Mesendoderm (in vitro differentiated cells): Measurements from ENCODE around the gene ADAM12.
"Not testable (repeated sequence)": the region's sequence is repeated elsewhere in the genome, so short reads cannot be mapped to it uniquely, and the experiment has no call there.

ENCODE experiments used
- DNase-seq: peaks from one replicate; pipeline ENCODE4 v3.0.0; 2013
- H2AK5ac ChIP-seq: 2 replicates; pipeline ENCODE4 v1.6.1; 2013; ENCODE audit warnings: low read length, inconsistent platforms
- H2BK120ac ChIP-seq: 2 replicates; pipeline ENCODE4 v1.6.1; 2013; ENCODE audit warnings: low read depth, mild to moderate bottlenecking, low read length, moderate library complexity, mixed read lengths
- H2BK15ac ChIP-seq: replicated peaks from 2 replicates; pipeline ENCODE4 v1.6.1; 2013; ENCODE audit warnings: low read depth, mild to moderate bottlenecking, moderate library complexity
- H2BK5ac ChIP-seq: 2 replicates; pipeline ENCODE4 v1.6.1; 2013; ENCODE audit warnings: low read length, inconsistent platforms
- H3K18ac ChIP-seq: 2 replicates; pipeline ENCODE4 v1.6.1; 2013; ENCODE audit warnings: mild to moderate bottlenecking, low read length, mixed read lengths
- H3K23ac ChIP-seq: one replicate; pipeline ENCODE4 v1.6.1; 2013; ENCODE audit warnings: low read length
- H3K27ac ChIP-seq: 2 replicates; pipeline ENCODE4 v1.5.1; 2013; ENCODE audit warnings: low read depth, mild to moderate bottlenecking, inconsistent platforms, low read length, moderate library complexity
- H3K27me3 ChIP-seq: 2 replicates; pipeline ENCODE4 v1.6.1; 2013; ENCODE audit warnings: low read length, control low read depth, mild to moderate bottlenecking, inconsistent platforms; ENCODE audit not compliant: insufficient read depth, poor library complexity
- H3K36me3 ChIP-seq: 2 replicates; pipeline ENCODE4 v1.6.1; 2013; ENCODE audit warnings: low read length, inconsistent platforms; ENCODE audit not compliant: control insufficient read depth, insufficient read depth
- H3K4ac ChIP-seq: one replicate; pipeline ENCODE4 v1.6.1; 2013; ENCODE audit warnings: low read depth, mild to moderate bottlenecking, low read length, moderate library complexity
- H3K4me1 ChIP-seq: 2 replicates; pipeline ENCODE4 v1.6.1; 2013; ENCODE audit warnings: low read depth, low read length, inconsistent platforms; ENCODE audit not compliant: control insufficient read depth
- H3K4me2 ChIP-seq: 2 replicates; pipeline ENCODE4 v1.6.1; 2013; ENCODE audit warnings: low read length
- H3K4me3 ChIP-seq: 2 replicates; pipeline ENCODE4 v1.5.1; 2013; ENCODE audit warnings: mild to moderate bottlenecking, low read length
- H3K56ac ChIP-seq: one replicate; pipeline ENCODE4 v1.6.1; 2013; ENCODE audit warnings: low read length
- H3K79me1 ChIP-seq: 2 replicates; pipeline ENCODE4 v1.6.1; 2013; ENCODE audit warnings: low read length, inconsistent platforms
- H3K79me2 ChIP-seq: 2 replicates; pipeline ENCODE4 v1.6.1; 2013; ENCODE audit warnings: mild to moderate bottlenecking, low read length; ENCODE audit not compliant: control insufficient read depth, insufficient read depth
- H3K9ac ChIP-seq: 2 replicates; pipeline ENCODE4 v1.6.1; 2013; ENCODE audit warnings: low read length, inconsistent platforms
- H4K5ac ChIP-seq: one replicate; pipeline ENCODE4 v1.6.1; 2013; ENCODE audit warnings: low read length
- H4K8ac ChIP-seq: one replicate; pipeline ENCODE4 v1.6.1; 2013; ENCODE audit warnings: low read depth, mild to moderate bottlenecking, control low read depth, low read length, moderate library complexity
- WGBS: extraction: QIAGEN DNeasy Blood & Tissue Kit; methylation state at CpG from one replicate; pipeline ENCODE4 v1.1.7; 2013; ENCODE audit warnings: low lambda C conversion rate, missing lambda C conversion rate; ENCODE audit not compliant: insufficient coverage; ENCODE audit errors: extremely low coverage; 5-methylcytosine and 5-hydroxymethylcytosine counted together

ADAM12 gene

GRCh38 chr10:126246396-126246795 is 141.9 kb downstream of the ADAM12 start:
- not testable (repeated sequence) for H3K27me3 ChIP-seq, H3K4me2 ChIP-seq, H2BK120ac ChIP-seq, H3K4me1 ChIP-seq, H3K36me3 ChIP-seq, H3K79me2 ChIP-seq, H2BK5ac ChIP-seq, H3K27ac ChIP-seq, H3K4ac ChIP-seq, DNase-seq, H3K9ac ChIP-seq, H4K5ac ChIP-seq, H3K18ac ChIP-seq, H3K79me1 ChIP-seq, H2AK5ac ChIP-seq, H3K56ac ChIP-seq, H2BK15ac ChIP-seq, H3K23ac ChIP-seq, H4K8ac ChIP-seq, H3K4me3 ChIP-seq
- no CpG with 5 or more reads among the region's 1 CpG for WGBS

- H3K4me1 ChIP-seq: no peaks in the 10 kb centered on the region
- no peak overlapping the region for H2BK5ac ChIP-seq
- no peak overlapping the region for H3K18ac ChIP-seq
- no peaks in the 10 kb centered on the region for H3K79me1 ChIP-seq
- no peak overlapping the region for H2AK5ac ChIP-seq
- no peak overlapping the region for H4K8ac ChIP-seq
- no peak overlapping the region for H3K4ac ChIP-seq
- H3K36me3 ChIP-seq: no peaks in the 10 kb centered on the region
- DNase-seq: no peak
- H2BK15ac ChIP-seq: no peak overlapping the region
- no peak overlapping the region for H3K56ac ChIP-seq
- H3K4me3 ChIP-seq: no peak overlapping the region
- no peak overlapping the region for H2BK120ac ChIP-seq
- no peak overlapping the region for H4K5ac ChIP-seq
- H3K9ac ChIP-seq: no peak overlapping the region
- WGBS: no CpG with 5 or more reads among the region's 4 CpGs
- H3K4me2 ChIP-seq: no peak overlapping the region
- no peak overlapping the region for H3K27ac ChIP-seq
- H3K27me3 ChIP-seq: no peaks in the 10 kb centered on the region
- H3K23ac ChIP-seq: no peak overlapping the region
- H3K79me2 ChIP-seq: no peaks in the 10 kb centered on the region
Observed at GRCh38 chr10:126245501-126245900, 142.8 kb downstream of the ADAM12 start.

GRCh38 chr10:126243971-126244370 is 144.3 kb downstream of the ADAM12 start:
- no peak overlapping the region for H3K4me3 ChIP-seq
- no peaks in the 10 kb centered on the region for H3K36me3 ChIP-seq
- no peaks in the 10 kb centered on the region for H3K79me2 ChIP-seq
- no peak overlapping the region for H3K4ac ChIP-seq
- WGBS: no CpG with 5 or more reads among the region's 5 CpGs
- no peak overlapping the region for H2AK5ac ChIP-seq
- H3K23ac ChIP-seq: no peak overlapping the region
- H3K18ac ChIP-seq: no peak overlapping the region
- H3K4me2 ChIP-seq: no peak overlapping the region
- H3K27ac ChIP-seq: no peak overlapping the region
- no peak overlapping the region for H4K5ac ChIP-seq
- H2BK120ac ChIP-seq: no peak overlapping the region
- no peaks in the 10 kb centered on the region for H3K79me1 ChIP-seq
- no peak overlapping the region for H2BK15ac ChIP-seq
- no peak for DNase-seq
- H3K9ac ChIP-seq: no peak overlapping the region
- no peak overlapping the region for H2BK5ac ChIP-seq
- H4K8ac ChIP-seq: no peak overlapping the region
- H3K27me3 ChIP-seq: no peaks in the 10 kb centered on the region
- H3K4me1 ChIP-seq: no peaks in the 10 kb centered on the region
- H3K56ac ChIP-seq: no peak overlapping the region

GRCh38 chr10:126243306-126243705 is 145.0 kb downstream of the ADAM12 start:
- Histone ChIP-seq H3K4ac (no peak overlapping the region), H3K9ac (no peak overlapping the region), H3K56ac (no peak overlapping the region), H3K23ac (no peak overlapping the region), H3K4me3 (no peak overlapping the region), H3K79me2 (no peaks in the 10 kb centered on the region), H3K27me3 (no peaks in the 10 kb centered on the region), H3K79me1 (no peaks in the 10 kb centered on the region), H3K36me3 (no peaks in the 10 kb centered on the region), H3K27ac (no peak overlapping the region), H3K4me1 (no peaks in the 10 kb centered on the region), H2BK120ac (no peak overlapping the region), H2BK15ac (no peak overlapping the region), H3K18ac (no peak overlapping the region), H2BK5ac (no peak overlapping the region), H2AK5ac (no peak overlapping the region), H4K5ac (no peak overlapping the region), H4K8ac (no peak overlapping the region), H3K4me2 (no peak overlapping the region)
- DNase-seq: no peak

GRCh38 chr10:126242397-126243260 is 145.6 kb downstream of the ADAM12 start:
- Histone ChIP-seq H2BK120ac (no peak overlapping the region), H3K36me3 (no peaks in the 10 kb centered on the region), H3K4me1 (no peaks in the 10 kb centered on the region), H3K4ac (no peak overlapping the region), H3K79me2 (no peaks in the 10 kb centered on the region), H2BK5ac (no peak overlapping the region), H3K9ac (no peak overlapping the region), H3K4me3 (no peak overlapping the region), H3K18ac (no peak overlapping the region), H3K23ac (no peak overlapping the region), H2AK5ac (no peak overlapping the region), H3K27me3 (no peaks in the 10 kb centered on the region), H3K27ac (no peak overlapping the region), H3K4me2 (no peak overlapping the region), H4K5ac (no peak overlapping the region), H2BK15ac (no peak overlapping the region), H3K79me1 (no peaks in the 10 kb centered on the region), H4K8ac (no peak overlapping the region), H3K56ac (no peak overlapping the region)
- no peak for DNase-seq
- no CpG with 5 or more reads among the region's 13 CpGs for WGBS

- Histone ChIP-seq H2BK15ac (no peak overlapping the region), H2BK5ac (no peak overlapping the region), H4K5ac (no peak overlapping the region), H3K4me3 (no peak overlapping the region), H3K4ac (no peak overlapping the region), H3K4me2 (no peak overlapping the region), H3K79me1 (no peaks in the 10 kb centered on the region), H3K9ac (no peak overlapping the region), H3K4me1 (no peaks in the 10 kb centered on the region), H3K27ac (no peak overlapping the region), H3K79me2 (no peaks in the 10 kb centered on the region), H3K27me3 (no peaks in the 10 kb centered on the region), H3K23ac (no peak overlapping the region), H2AK5ac (no peak overlapping the region), H2BK120ac (no peak overlapping the region), H3K18ac (no peak overlapping the region), H3K36me3 (no peaks in the 10 kb centered on the region), H4K8ac (no peak overlapping the region), H3K56ac (no peak overlapping the region)
- WGBS: no CpG with 5 or more reads among the region's 8 CpGs
- no peak for DNase-seq
Observed at GRCh38 chr10:126240483-126240882, 147.8 kb downstream of the ADAM12 start.
